GM18511 (cell line): ENCODE results near the gene TIMM9.
"Not testable (repeated sequence)": the region's sequence is repeated elsewhere in the genome, so short reads cannot be mapped to it uniquely, and the experiment has no call there.

ENCODE experiments used
- ATAC-seq: cut with Tn5 transposase; IDR thresholded peaks from one replicate; pipeline ENCODE4 v1.9.1; 2021; ENCODE audit warnings: mild to moderate bottlenecking, moderate library complexity; ENCODE audit not compliant: unreplicated experiment

The TIMM9 gene

GRCh38 chr14:58427281-58428117, at the start of gene TIMM9, which contains the start of gene KIAA0586:
Gene TIMM9 (minus strand): TSS chr14:58427531. CDS start chr14:58411945, 15,586 bp downstream.
Gene KIAA0586 (plus strand): TSS chr14:58427719. CDS start chr14:58428265, 546 bp downstream.
- ATAC-seq = peak; percentile 94

- ATAC-seq = no peak
These were observed 49.0 kb upstream of the TIMM9 start for GRCh38 chr14:58476320-58476719.

- ATAC-seq = no peak
These were observed 42.0 kb upstream of the TIMM9 start for GRCh38 chr14:58469309-58469708.

- no peak for ATAC-seq
These were observed 40.2 kb upstream of the TIMM9 start for GRCh38 chr14:58467575-58467974.

GRCh38 chr14:58466459-58466858, 39.1 kb upstream of the TIMM9 start:
- ATAC-seq = no peak

GRCh38 chr14:58465421-58465820, 38.1 kb upstream of the TIMM9 start:
- ATAC-seq = no peak

GRCh38 chr14:58464652-58465051, 37.3 kb upstream of the TIMM9 start:
- ATAC-seq = no peak

- ATAC-seq = no peak
These were observed 35.8 kb upstream of the TIMM9 start for GRCh38 chr14:58463147-58463546.

GRCh38 chr14:58460772-58461171, 33.4 kb upstream of the TIMM9 start:
- ATAC-seq = no peak

GRCh38 chr14:58455593-58456265, 28.4 kb upstream of the TIMM9 start:
- no peak for ATAC-seq

- no peak for ATAC-seq
These were observed 17.3 kb upstream of the TIMM9 start for GRCh38 chr14:58444627-58445026.

GRCh38 chr14:58439476-58439875, 12.1 kb upstream of the TIMM9 start:
- no peak for ATAC-seq

- ATAC-seq = no peak
These were observed 2.8 kb upstream of the TIMM9 start for GRCh38 chr14:58430156-58430555.

- no peak for ATAC-seq
These were observed 870 bp upstream of the TIMM9 start for GRCh38 chr14:58428118-58428683.

GRCh38 chr14:58426670-58427280, 556 bp downstream of the TIMM9 start:
- peak; percentile 57 for ATAC-seq

GRCh38 chr14:58416934-58417333, 10.4 kb downstream of the TIMM9 start:
- ATAC-seq = not testable (repeated sequence)

GRCh38 chr14:58415636-58416547, 11.4 kb downstream of the TIMM9 start:
- no peak for ATAC-seq

- no peak for ATAC-seq
These were observed 12.5 kb downstream of the TIMM9 start for GRCh38 chr14:58414845-58415244.

- no peak for ATAC-seq
These were observed 18.6 kb downstream of the TIMM9 start for GRCh38 chr14:58408681-58409215.

GRCh38 chr14:58401587-58401986, 25.7 kb downstream of the TIMM9 start:
- ATAC-seq = no peak
